Endothelial cell of umbilical vein (primary cell): ENCODE results near the gene SLC35D2. TPM values are rescaled to one million over a fixed set of nuclear protein-coding genes. Genes with fewer than 3 reads are reported as not detected.

Experiments used
- BruUV-seq: library from RNA; stranded (reverse); fragments of 400-500 nt; replicated peaks from 2 replicates; lab custom pipeline; 2021; lab: Mats Ljungman, UMichigan
- CTCF ChIA-PET: fragments of 300-600, 350-600 bp; sonication (Branson Sonifier 250); formaldehyde crosslinking; loops from one replicate; lab custom pipeline; 2021; ENCODE audit warnings: antibody characterized with exemption, inconsistent platforms; lab: Charles Lee
- POLR2A ChIA-PET: fragments of 300-600, 350-600 bp; sonication (Branson Sonifier 250); formaldehyde crosslinking; loops from one replicate; lab custom pipeline; 2021; ENCODE audit warnings: antibody characterized with exemption, inconsistent platforms; lab: Charles Lee
- DNase-seq: peaks from one replicate; pipeline ENCODE4 v3.0.0-alpha.2; 2011; ENCODE audit warnings: low read depth, low spot score
- FAIRE-seq: peaks from 2 replicates; lab custom pipeline; 2011; peaks lifted over from hg19 to GRCh38; lab: Jason Lieb, UNC
- H2AFZ ChIP-seq: 2 replicates; pipeline ENCODE4 v1.6.0; 2012; ENCODE audit warnings: low read depth, low read length, control low read depth, inconsistent platforms
- H3K27ac ChIP-seq: 2 replicates; pipeline ENCODE4 v1.5.1; 2011; ENCODE audit warnings: low read depth, mild to moderate bottlenecking, control low read depth, low read length, moderate library complexity; ENCODE audit not compliant: insufficient read depth
- H3K27me3 ChIP-seq, 2 experiments: 2 replicates each; pipeline versions ENCODE4 v1.6.0 to v1.6.1; 2011; ENCODE audit warnings: low read length in 2 of 2, mixed read lengths in 1 of 2; ENCODE audit not compliant: control insufficient read depth in 2 of 2, insufficient read depth in 2 of 2
- H3K36me3 ChIP-seq, 2 experiments: 2 replicates in 1 of 2; 3 replicates in 1 of 2; pipeline ENCODE4 v1.5.1; 2011; ENCODE audit warnings: low read length in 2 of 2, mild to moderate bottlenecking in 1 of 2, moderate library complexity in 1 of 2; ENCODE audit not compliant: control insufficient read depth in 2 of 2, insufficient read depth in 2 of 2; ENCODE audit errors: extremely low read depth in 1 of 2
- H3K4me1 ChIP-seq: 3 replicates; pipeline ENCODE4 v1.5.1; 2011; ENCODE audit warnings: mild to moderate bottlenecking, low read length; ENCODE audit not compliant: control insufficient read depth, insufficient read depth; ENCODE audit errors: extremely low read depth
- H3K4me2 ChIP-seq: 2 replicates; pipeline ENCODE4 v1.6.1; 2011; ENCODE audit warnings: low read length, control low read depth, mixed read lengths; ENCODE audit not compliant: insufficient read depth
- H3K4me3 ChIP-seq, 3 experiments: fragments of 200-600 bp in 1 of 3; sonication (generic), shearing (Covaris generic) in 1 of 3; replicated peaks in 1 of 3; 2 replicates each; pipeline ENCODE4 v1.5.1; 2011 to 2016; ENCODE audit warnings: control low read depth in 3 of 3, low read length in 3 of 3, mild to moderate bottlenecking in 2 of 3, inconsistent platforms in 1 of 3, low read depth in 1 of 3, moderate library complexity in 1 of 3; ENCODE audit not compliant: insufficient read depth in 1 of 3
- H3K79me2 ChIP-seq: 2 replicates; pipeline ENCODE4 v1.6.0; 2012; ENCODE audit warnings: low read length, inconsistent platforms; ENCODE audit not compliant: control insufficient read depth, insufficient read depth
- H3K9ac ChIP-seq: replicated peaks from 2 replicates; pipeline ENCODE3; 2011; ENCODE audit warnings: low read length, control low read depth; ENCODE audit not compliant: insufficient read depth; ENCODE audit errors: extremely low read depth
- H3K9me1 ChIP-seq: replicated peaks from 3 replicates; pipeline ENCODE4 v1.6.0; 2011; ENCODE audit warnings: mild to moderate bottlenecking, low read length; ENCODE audit not compliant: control insufficient read depth, insufficient read depth; ENCODE audit errors: extremely low read depth
- H3K9me3 ChIP-seq: replicated peaks from 2 replicates; pipeline ENCODE4 v1.5.1; 2012; ENCODE audit warnings: low read length, inconsistent platforms; ENCODE audit not compliant: control insufficient read depth, insufficient read depth
- H4K20me1 ChIP-seq: replicated peaks from 2 replicates; pipeline ENCODE3; 2011; ENCODE audit warnings: mild to moderate bottlenecking, low read length; ENCODE audit not compliant: control insufficient read depth, insufficient read depth; ENCODE audit errors: extremely low read depth
- EZH2 ChIP-seq: IDR thresholded peaks from 2 replicates; pipeline ENCODE4 v1.6.1; 2012; ENCODE audit warnings: borderline replicate concordance, low read depth, mild to moderate bottlenecking, moderate library complexity, low read length, inconsistent platforms; ENCODE audit not compliant: severe bottlenecking
- FOS ChIP-seq: IDR thresholded peaks from 2 replicates; pipeline ENCODE4 v1.6.1; 2011; ENCODE audit warnings: mild to moderate bottlenecking, low read length, moderate library complexity, borderline replicate concordance; ENCODE audit not compliant: insufficient read depth
- GATA2 ChIP-seq: IDR thresholded peaks from 2 replicates; pipeline ENCODE4 v1.7.0; 2011; ENCODE audit warnings: low read depth, mild to moderate bottlenecking, moderate library complexity, mixed read lengths, low read length; ENCODE audit not compliant: insufficient read length, insufficient read depth
- JUN ChIP-seq: IDR thresholded peaks from 2 replicates; pipeline ENCODE4 v1.6.1; 2011; ENCODE audit warnings: borderline replicate concordance, low read depth; ENCODE audit not compliant: insufficient read length, insufficient read depth
- MYC ChIP-seq: IDR thresholded peaks from one replicate; pipeline ENCODE4 v1.6.1; 2011; ENCODE audit warnings: mild to moderate bottlenecking, low read depth, low read length
- POLR2AphosphoS5 ChIP-seq: IDR thresholded peaks from 2 replicates; pipeline ENCODE4 v1.6.1; 2012; ENCODE audit warnings: low read depth, mild to moderate bottlenecking, control low read depth, low read length, moderate library complexity; ENCODE audit not compliant: insufficient read depth
- dilution Hi-C: fragments of 300-500 bp; cut with MboI; formaldehyde crosslinking; loops from one replicate; pipeline ENCODE4 v1.15.0; 2019; ENCODE audit warnings: low sequenced_read_pairs; ENCODE audit not compliant: extremely low pct_ligation_motif_present
- intact Hi-C: fragments of 100-400 bp; cut with micrococcal nuclease; formaldehyde crosslinking; loops from one replicate; pipeline ENCODE4 v1.10.0; 2022
- polyA plus RNA-seq, 4 experiments: library from polyadenylated mRNA; depleted of rRNA in 3 of 4; stranded (reverse) in 3 of 4; unstranded in 1 of 4; fragments of >200 nt; gene quantifications; 2 replicates each; pipeline versions ENCODE4 v1.2.1 to v1.2.3, GENCODE V29; 2011 to 2012; ENCODE audit warnings: missing spikeins in 1 of 4
- total RNA-seq: library from RNA; stranded (reverse); gene quantifications from 2 replicates; pipeline ENCODE4 v1.2.3, GENCODE V29; 2021
- TF ChIP-seq, protein P1 (sequence below): IDR thresholded peaks from 2 replicates; pipeline ENCODE4 v1.6.1; 2011; ENCODE audit not compliant: insufficient read depth, insufficient read length

Gene SLC35D2
- total and polyA plus RNA-seq, 2 donors (not counting 3 experiments of a cell fraction or from before 2014, with no cell fraction given), result 21.1 to 29.9 TPM

DNA sequence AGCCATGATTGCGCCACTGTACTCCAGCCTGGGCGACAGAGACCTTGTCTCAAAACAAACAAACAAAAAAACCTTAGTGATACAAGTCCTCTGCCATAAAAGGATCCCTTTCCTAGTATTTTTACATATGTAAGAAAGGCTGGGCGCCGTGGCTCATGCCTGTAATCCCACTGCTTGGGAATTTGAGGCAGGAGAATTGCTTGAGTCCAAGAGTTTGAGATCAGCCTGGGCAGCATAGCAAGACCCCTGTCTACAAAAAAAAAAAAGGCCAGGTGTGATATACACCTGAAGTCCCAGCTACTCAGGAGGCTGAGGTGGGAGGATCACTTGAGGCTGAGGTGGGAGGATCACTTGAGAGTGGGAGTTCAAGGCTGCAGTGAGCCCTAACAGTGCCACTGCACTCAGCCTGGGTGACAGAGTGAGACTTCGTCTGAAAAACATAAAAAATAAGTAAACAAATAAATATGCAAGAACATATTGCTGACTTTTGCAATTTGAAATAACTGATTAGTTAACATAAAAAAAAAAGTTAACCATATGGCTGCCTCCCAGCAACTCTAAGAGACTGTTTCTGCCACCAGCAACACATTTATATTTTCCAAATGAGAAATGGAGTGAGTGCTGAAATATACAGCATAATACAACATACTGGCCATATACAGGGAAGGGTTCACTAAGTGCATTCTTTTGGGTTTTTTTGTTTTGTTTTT is 27.8 kb upstream of the SLC35D2 start:
- Histone ChIP-seq H3K4me1 (no peaks in the 10 kb centered on the region), H3K9ac (no peak overlapping the region), H3K27me3 (no peaks in the 10 kb centered on the region), H3K79me2 (peaks cover 75% of the 10 kb centered on the region), H3K9me3 (no peaks in the 10 kb centered on the region), H3K4me3 (no peak overlapping the region), H4K20me1 (no peaks in the 10 kb centered on the region), H3K4me2 (no peak overlapping the region), H3K9me1 (no peaks in the 10 kb centered on the region), H3K27ac (no peak overlapping the region), H3K36me3 (no peaks in the 10 kb centered on the region), H2AFZ (no peak overlapping the region)
- no peak for DNase-seq
- ChIA-PET POLR2A (no interaction called here), CTCF (no interaction called here)
- dilution Hi-C loops, result no loop called here
- no TSS peak for BruUV-seq
- intact Hi-C loops, result loop anchor here (10.0 kb wide), 1 partner anchor 1004 kb away; the partner anchor contains the start of gene TDRD7
- no peak for FAIRE-seq
- TF ChIP-seq GATA2 (no peak), POLR2AphosphoS5 (no peak), EZH2 (no peak), MYC (no peak), JUN (no peak), FOS (no peak)
- TF ChIP-seq, protein P1, sequence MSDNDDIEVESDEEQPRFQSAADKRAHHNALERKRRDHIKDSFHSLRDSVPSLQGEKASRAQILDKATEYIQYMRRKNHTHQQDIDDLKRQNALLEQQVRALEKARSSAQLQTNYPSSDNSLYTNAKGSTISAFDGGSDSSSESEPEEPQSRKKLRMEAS, result no peak
